H9 (cell line): ENCODE data around the gene ACAP2. TPM values are rescaled to one million over a fixed set of nuclear protein-coding genes. Genes with fewer than 3 reads are reported as not detected.

Source experiments
- DNase-seq: peaks from one replicate; pipeline ENCODE4 v3.0.0-alpha.2; 2017
- H2AFZ ChIP-seq: one replicate; pipeline ENCODE4 v1.6.1; 2013; ENCODE audit warnings: mild to moderate bottlenecking, low read length, control low read depth, moderate library complexity
- H2AK5ac ChIP-seq: 2 replicates; pipeline ENCODE4 v1.6.1; 2013; ENCODE audit warnings: low read length, control low read depth, mixed read lengths; ENCODE audit not compliant: insufficient read length
- H2BK120ac ChIP-seq: one replicate; pipeline ENCODE4 v1.6.1; 2013; ENCODE audit warnings: low read depth, mild to moderate bottlenecking, low read length, control low read depth, inconsistent platforms; ENCODE audit not compliant: poor library complexity, severe bottlenecking
- H2BK12ac ChIP-seq: 2 replicates; pipeline ENCODE4 v1.6.1; 2013; ENCODE audit warnings: low read length, control low read depth, mixed read lengths, low read depth; ENCODE audit not compliant: insufficient read length
- H2BK15ac ChIP-seq: 2 replicates; pipeline ENCODE4 v1.6.1; 2013; ENCODE audit warnings: low read depth, low read length, control low read depth
- H2BK20ac ChIP-seq: one replicate; pipeline ENCODE4 v1.6.1; 2013; ENCODE audit warnings: low read depth, mild to moderate bottlenecking, low read length, control low read depth, inconsistent platforms; ENCODE audit not compliant: poor library complexity, severe bottlenecking
- H2BK5ac ChIP-seq: 2 replicates; pipeline ENCODE4 v1.6.1; 2013; ENCODE audit warnings: low read length, control low read depth, mixed read lengths; ENCODE audit not compliant: insufficient read length
- H3K14ac ChIP-seq: 2 replicates; pipeline ENCODE4 v1.6.1; 2013; ENCODE audit warnings: low read length, control low read depth; ENCODE audit not compliant: insufficient read depth
- H3K18ac ChIP-seq: 2 replicates; pipeline ENCODE4 v1.6.1; 2013; ENCODE audit warnings: low read depth, mild to moderate bottlenecking, mixed read lengths, low read length, control low read depth; ENCODE audit not compliant: insufficient read length
- H3K23ac ChIP-seq: 2 replicates; pipeline ENCODE4 v1.6.1; 2013; ENCODE audit warnings: low read length, control low read depth, mixed read lengths, low read depth; ENCODE audit not compliant: insufficient read length
- H3K23me2 ChIP-seq: 2 replicates; pipeline ENCODE4 v1.6.1; 2013; ENCODE audit warnings: low read depth, mild to moderate bottlenecking, mixed read lengths, low read length, control low read depth; ENCODE audit not compliant: insufficient read length, poor library complexity, severe bottlenecking
- H3K27ac ChIP-seq: 2 replicates; pipeline ENCODE4 v1.5.1; 2013; ENCODE audit warnings: low read length, control low read depth, mixed read lengths, low read depth; ENCODE audit not compliant: insufficient read length
- H3K27me3 ChIP-seq: 2 replicates; pipeline ENCODE4 v1.6.1; 2013; ENCODE audit warnings: low read length, control low read depth, inconsistent platforms; ENCODE audit not compliant: insufficient read depth
- H3K4ac ChIP-seq: 2 replicates; pipeline ENCODE4 v1.6.1; 2013; ENCODE audit warnings: low read depth, mild to moderate bottlenecking, control low read depth, inconsistent platforms, low read length, moderate library complexity
- H3K4me1 ChIP-seq: 2 replicates; pipeline ENCODE4 v1.6.1; 2013; ENCODE audit warnings: low read length, control low read depth, inconsistent platforms; ENCODE audit not compliant: insufficient read depth
- H3K4me2 ChIP-seq: 2 replicates; pipeline ENCODE4 v1.6.1; 2013; ENCODE audit warnings: low read length, control low read depth, mixed read lengths; ENCODE audit not compliant: insufficient read length, insufficient read depth
- H3K56ac ChIP-seq: 2 replicates; pipeline ENCODE4 v1.6.1; 2013; ENCODE audit warnings: low read depth, mild to moderate bottlenecking, mixed read lengths, low read length, control low read depth; ENCODE audit not compliant: insufficient read length
- H3K79me1 ChIP-seq: 2 replicates; pipeline ENCODE4 v1.6.1; 2013; ENCODE audit warnings: low read depth, mild to moderate bottlenecking, moderate library complexity, low read length, control low read depth, inconsistent platforms; ENCODE audit not compliant: insufficient read depth, poor library complexity, severe bottlenecking
- H3K79me2 ChIP-seq: 2 replicates; pipeline ENCODE4 v1.6.1; 2013; ENCODE audit warnings: low read length, control low read depth, inconsistent platforms; ENCODE audit not compliant: insufficient read depth
- H3K9ac ChIP-seq: 2 replicates; pipeline ENCODE4 v1.6.1; 2013; ENCODE audit warnings: low read length, control low read depth, mixed read lengths; ENCODE audit not compliant: insufficient read length; ENCODE audit errors: extremely low read depth
- H3K9me3 ChIP-seq: one replicate; pipeline ENCODE4 v1.6.1; 2013; ENCODE audit warnings: low read depth, low read length, inconsistent platforms; ENCODE audit not compliant: control insufficient read depth
- H3T11ph ChIP-seq: one replicate; pipeline ENCODE4 v1.6.1; 2013; ENCODE audit warnings: mild to moderate bottlenecking, low read length, control low read depth, inconsistent platforms
- H4K20me1 ChIP-seq: one replicate; pipeline ENCODE4 v1.6.1; 2013; ENCODE audit not compliant: control insufficient read depth, insufficient read length, insufficient read depth
- H4K5ac ChIP-seq: 2 replicates; pipeline ENCODE4 v1.6.1; 2013; ENCODE audit warnings: low read depth, mild to moderate bottlenecking, mixed read lengths, low read length, control low read depth; ENCODE audit not compliant: insufficient read length
- H4K8ac ChIP-seq: replicated peaks from 2 replicates; pipeline ENCODE4 v1.6.1; 2013; ENCODE audit warnings: low read length, control low read depth, mixed read lengths, low read depth; ENCODE audit not compliant: insufficient read length
- H4K91ac ChIP-seq: 2 replicates; pipeline ENCODE4 v1.6.1; 2013; ENCODE audit warnings: low read depth, mild to moderate bottlenecking, moderate library complexity, mixed read lengths, low read length, control low read depth; ENCODE audit not compliant: insufficient read length
- H3K27ac Mint-ChIP-seq, 3 experiments: 2 replicates in 2 of 3; 3 replicates in 1 of 3; pipeline ENCODE4 v1.8.0; 2020 to 2021; ENCODE audit warnings: mixed read lengths in 3 of 3, mild to moderate bottlenecking in 1 of 3, moderate library complexity in 1 of 3
- H3K27me3 Mint-ChIP-seq: 2 replicates; pipeline ENCODE4 v1.8.0; 2021; ENCODE audit warnings: low read depth, mild to moderate bottlenecking, moderate library complexity, mixed read lengths
- H3K36me3 Mint-ChIP-seq, 3 experiments: 2 replicates in 2 of 3; 3 replicates in 1 of 3; pipeline ENCODE4 v1.8.0; 2020 to 2021; ENCODE audit warnings: low read depth in 3 of 3, mixed read lengths in 3 of 3; ENCODE audit not compliant: insufficient read depth in 1 of 3
- H3K4me1 Mint-ChIP-seq, 2 experiments: 2 replicates each; pipeline ENCODE4 v1.8.0; 2020; ENCODE audit warnings: mixed read lengths in 2 of 2
- H3K4me3 Mint-ChIP-seq, 2 experiments: 2 replicates in 1 of 2; 3 replicates in 1 of 2; pipeline ENCODE4 v1.8.0; 2020 to 2021; ENCODE audit warnings: mild to moderate bottlenecking in 2 of 2, mixed read lengths in 2 of 2, moderate library complexity in 1 of 2
- H3K9me3 Mint-ChIP-seq, 2 experiments: 2 replicates in 1 of 2; 3 replicates in 1 of 2; pipeline ENCODE4 v1.8.0; 2020; ENCODE audit warnings: mild to moderate bottlenecking in 2 of 2, mixed read lengths in 2 of 2, moderate library complexity in 1 of 2
- WGBS: extraction: QIAGEN DNeasy Blood & Tissue Kit; methylation state at CpG from one replicate; pipeline ENCODE4 v1.1.7; 2013; ENCODE audit warnings: missing lambda C conversion rate, low lambda C conversion rate, mixed read lengths; ENCODE audit not compliant: insufficient read length; ENCODE audit errors: extremely low coverage; 5-methylcytosine and 5-hydroxymethylcytosine counted together
- total RNA-seq: library from RNA; stranded (reverse); gene quantifications from 2 replicates; pipeline ENCODE4 v1.2.1, GENCODE V29; 2021
- TF ChIP-seq, protein P1 (sequence below): fragments of 200-600 bp; sonication (generic); conservative IDR thresholded peaks from 3 replicates; pipeline ENCODE4 v1.8.0; 2021; ENCODE audit warnings: antibody characterized with exemption, mild to moderate bottlenecking

Gene ACAP2
- total RNA-seq, 1 experiment from 2014 or later = 30.8 TPM

GRCh38 chr3:195334967-195335366 is 107.9 kb downstream of the ACAP2 start:
- Histone ChIP-seq H3K4ac (no peak overlapping the region), H3K18ac (no peak overlapping the region), H3K56ac (no peak overlapping the region), H3K14ac (no peak overlapping the region), H2BK12ac (no peak overlapping the region), H4K8ac (no peak overlapping the region), H2BK15ac (no peak overlapping the region), H2BK120ac (no peak overlapping the region), H3K27me3 (no peaks in the 10 kb centered on the region), H2BK5ac (no peak overlapping the region), H3K9ac (no peak overlapping the region), H2AFZ (no peak overlapping the region), H3K27ac (no peak overlapping the region), H3K4me1 (no peaks in the 10 kb centered on the region), H3K79me1 (no peaks in the 10 kb centered on the region), H3K23me2 (no peaks in the 10 kb centered on the region), H3K79me2 (no peaks in the 10 kb centered on the region), H2BK20ac (no peak overlapping the region), H3K23ac (no peak overlapping the region), H4K5ac (no peak overlapping the region), H2AK5ac (no peak overlapping the region), H3K4me2 (no peak overlapping the region), H4K20me1 (no peaks in the 10 kb centered on the region), H4K91ac (no peak overlapping the region), H3T11ph (no peak overlapping the region), H3K9me3 (no peaks in the 10 kb centered on the region)
- Mint-ChIP-seq H3K9me3 (no peaks in the 10 kb centered on the region), H3K4me1 (peaks cover 0 to 5% of the 10 kb centered on the region in 2 experiments; a peak in 2 of 4 replicates), H3K27me3 (no peaks in the 10 kb centered on the region), H3K4me3 (no peak overlapping the region), H3K27ac (no peak overlapping the region), H3K36me3 (peaks cover 5 to 17% (median 11%) of the 10 kb centered on the region in 3 experiments; a peak in 5 of 7 replicates)
- WGBS = no CpG with 5 or more reads among the region's 1 CpG
- DNase-seq = no peak
- TF ChIP-seq, protein P1, sequence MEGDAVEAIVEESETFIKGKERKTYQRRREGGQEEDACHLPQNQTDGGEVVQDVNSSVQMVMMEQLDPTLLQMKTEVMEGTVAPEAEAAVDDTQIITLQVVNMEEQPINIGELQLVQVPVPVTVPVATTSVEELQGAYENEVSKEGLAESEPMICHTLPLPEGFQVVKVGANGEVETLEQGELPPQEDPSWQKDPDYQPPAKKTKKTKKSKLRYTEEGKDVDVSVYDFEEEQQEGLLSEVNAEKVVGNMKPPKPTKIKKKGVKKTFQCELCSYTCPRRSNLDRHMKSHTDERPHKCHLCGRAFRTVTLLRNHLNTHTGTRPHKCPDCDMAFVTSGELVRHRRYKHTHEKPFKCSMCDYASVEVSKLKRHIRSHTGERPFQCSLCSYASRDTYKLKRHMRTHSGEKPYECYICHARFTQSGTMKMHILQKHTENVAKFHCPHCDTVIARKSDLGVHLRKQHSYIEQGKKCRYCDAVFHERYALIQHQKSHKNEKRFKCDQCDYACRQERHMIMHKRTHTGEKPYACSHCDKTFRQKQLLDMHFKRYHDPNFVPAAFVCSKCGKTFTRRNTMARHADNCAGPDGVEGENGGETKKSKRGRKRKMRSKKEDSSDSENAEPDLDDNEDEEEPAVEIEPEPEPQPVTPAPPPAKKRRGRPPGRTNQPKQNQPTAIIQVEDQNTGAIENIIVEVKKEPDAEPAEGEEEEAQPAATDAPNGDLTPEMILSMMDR = no peak
